Measurements from ENCODE around the gene KRT7.

Gene KRT7

DNA sequence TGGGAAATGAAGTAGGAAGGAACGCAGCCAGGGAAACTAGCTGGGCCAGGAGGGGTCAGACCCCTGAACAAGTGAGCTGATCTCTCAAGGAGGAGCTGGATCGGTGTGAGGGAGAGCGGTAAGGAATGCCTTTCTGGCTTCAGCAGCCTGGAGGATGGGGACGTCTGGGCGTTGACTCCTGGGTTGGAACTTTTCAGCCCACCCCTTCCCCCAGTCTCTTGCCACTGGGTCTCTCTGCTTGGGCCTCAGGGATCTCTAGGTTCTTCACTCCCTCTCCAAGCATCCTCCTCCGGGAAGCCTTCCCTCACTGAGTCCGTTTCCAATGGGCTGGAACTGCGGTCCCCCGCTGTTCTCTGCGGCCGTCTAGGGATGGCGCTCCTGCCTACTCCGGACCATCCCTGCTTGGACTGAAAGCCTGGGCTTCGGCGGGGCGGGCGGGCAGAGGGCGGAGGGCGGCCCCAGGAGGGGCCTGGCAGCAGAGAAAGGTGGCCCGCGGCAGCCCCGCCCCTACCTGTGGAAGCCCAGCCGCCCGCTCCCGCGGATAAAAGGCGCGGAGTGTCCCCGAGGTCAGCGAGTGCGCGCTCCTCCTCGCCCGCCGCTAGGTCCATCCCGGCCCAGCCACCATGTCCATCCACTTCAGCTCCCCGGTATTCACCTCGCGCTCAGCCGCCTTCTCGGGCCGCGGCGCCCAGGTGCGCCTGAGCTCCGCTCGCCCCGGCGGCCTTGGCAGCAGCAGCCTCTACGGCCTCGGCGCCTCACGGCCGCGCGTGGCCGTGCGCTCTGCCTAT is at the start of gene KRT7:
TSS of gene KRT7 (plus strand) at position 570 of the 788 bp plus-strand sequence. CDS start at position 624, 54 bp downstream.
- DNase-seq, result no peak

DNA sequence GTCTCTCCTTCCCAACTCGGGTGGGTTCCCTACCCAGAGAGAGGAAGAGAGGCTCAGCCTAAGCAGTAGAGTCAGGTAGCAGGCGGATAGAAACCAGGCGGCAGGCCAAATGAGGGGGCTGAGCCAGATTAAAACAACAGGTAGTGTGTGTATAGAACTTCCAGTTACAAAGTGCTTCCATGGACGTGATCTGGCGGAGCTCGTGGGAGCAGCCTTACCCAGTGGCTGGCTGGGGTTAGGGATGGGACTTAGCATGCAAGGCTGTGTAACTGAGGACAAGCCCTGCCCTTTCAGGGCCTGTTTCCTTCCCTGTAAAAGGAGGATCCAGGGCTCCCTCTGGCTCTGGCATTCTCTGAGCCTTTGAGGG is 49.5 kb upstream of the KRT7 start:
- no peak for DNase-seq

DNA sequence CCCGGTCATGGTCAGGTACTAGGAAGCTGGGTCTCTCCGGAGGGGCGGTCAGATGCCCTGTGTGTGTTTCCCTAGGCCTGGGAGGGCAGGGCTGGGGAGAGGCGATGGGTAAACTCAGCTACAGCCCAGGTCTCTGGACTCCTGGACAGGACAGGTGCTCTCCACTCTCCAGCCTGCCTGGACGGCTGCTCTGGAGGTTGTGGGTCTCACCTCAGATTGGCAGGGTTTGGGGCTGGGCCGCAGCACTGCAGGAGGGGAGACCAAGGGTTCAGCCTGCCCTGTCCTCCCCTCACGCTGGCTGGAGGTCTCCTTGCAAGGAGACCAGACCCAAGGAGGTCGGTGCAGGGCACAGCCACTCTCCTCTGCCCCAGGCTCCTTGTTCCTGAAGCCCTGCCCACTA is 49.1 kb upstream of the KRT7 start:
- DNase-seq, result no peak

DNA sequence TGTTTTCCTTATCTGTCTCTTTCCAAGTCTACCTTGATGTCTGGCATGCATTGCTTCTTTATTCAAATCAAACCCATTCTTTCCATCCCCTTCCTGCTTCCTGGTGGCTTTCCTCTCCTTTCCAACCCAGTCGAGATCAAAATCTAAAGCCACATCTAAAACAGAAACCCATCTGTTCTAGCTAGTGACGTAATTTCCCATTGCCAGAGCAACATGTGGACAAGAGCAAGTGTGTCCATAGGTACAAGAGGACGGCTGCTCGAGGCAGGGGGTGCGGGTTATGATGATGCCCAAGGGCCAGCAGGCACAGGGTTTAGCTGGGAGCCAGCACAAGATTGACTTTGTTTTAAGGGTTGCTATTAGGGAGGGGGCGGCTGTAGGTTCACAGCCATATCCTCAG is 48.2 kb upstream of the KRT7 start:
- no peak for DNase-seq

DNA sequence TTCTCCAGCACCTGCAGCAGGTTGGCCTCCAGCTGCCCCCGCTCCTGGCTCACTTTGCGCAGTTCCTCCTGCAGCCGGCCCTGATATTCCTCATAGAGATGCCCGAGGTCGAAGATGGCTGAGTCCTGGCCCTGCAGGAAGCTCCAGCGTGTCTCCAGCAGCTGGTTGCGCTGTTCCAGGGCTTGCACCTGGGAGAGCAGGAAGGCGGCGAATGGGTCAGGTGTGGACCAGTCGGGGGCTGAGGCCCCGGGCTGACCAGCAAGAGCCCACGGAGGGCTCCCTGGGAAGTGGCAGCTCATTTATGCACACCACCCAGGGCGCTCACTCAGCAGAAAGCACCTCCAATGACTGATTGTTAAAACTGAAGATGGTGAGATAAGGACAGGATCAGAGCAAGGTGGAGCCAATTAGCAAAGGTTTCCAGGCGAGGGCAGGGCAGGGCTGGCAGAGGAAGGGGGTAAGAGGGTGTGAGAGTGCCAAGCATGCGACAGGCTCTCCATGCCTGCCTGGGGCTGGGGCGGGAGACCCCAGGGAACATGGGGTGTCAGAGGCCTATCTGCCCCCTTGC is 47.6 kb upstream of the KRT7 start:
- no peak for DNase-seq

DNA sequence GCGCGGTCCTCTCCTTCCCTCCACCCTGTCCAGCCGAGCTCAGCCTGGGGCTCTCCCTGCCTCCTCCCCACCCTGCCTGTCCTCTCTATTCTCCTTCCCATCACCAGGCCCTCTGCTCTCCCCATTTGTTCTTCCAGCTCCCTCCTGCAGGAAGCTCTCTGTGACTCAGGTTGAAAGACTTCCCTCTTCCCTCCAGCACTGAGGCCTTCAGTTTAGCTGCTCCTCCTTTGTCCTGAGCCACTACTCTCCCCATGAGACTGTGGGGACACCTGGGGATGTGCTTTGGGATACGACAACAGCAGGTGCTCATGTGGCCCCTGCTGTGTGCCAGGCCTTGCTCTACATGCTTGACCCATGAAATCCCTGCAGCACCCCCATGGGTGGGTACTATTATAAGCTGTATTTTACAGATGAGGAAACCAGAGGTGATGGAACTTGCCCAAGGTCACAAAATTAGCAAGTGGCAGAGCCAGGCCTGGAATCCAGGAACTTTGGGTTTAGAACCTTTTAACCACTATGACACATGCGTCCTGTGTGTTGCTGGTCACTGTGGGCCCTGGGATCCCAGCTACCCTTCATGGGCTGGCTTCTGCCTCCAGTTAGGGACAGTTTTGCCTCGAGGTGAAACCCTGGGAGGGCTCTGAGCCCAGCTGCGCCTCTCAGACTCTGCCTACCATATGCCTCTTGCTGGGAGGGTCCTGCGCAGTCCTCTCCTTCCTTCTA is 46.8 kb upstream of the KRT7 start:
- peak; percentile 61 for DNase-seq

DNA sequence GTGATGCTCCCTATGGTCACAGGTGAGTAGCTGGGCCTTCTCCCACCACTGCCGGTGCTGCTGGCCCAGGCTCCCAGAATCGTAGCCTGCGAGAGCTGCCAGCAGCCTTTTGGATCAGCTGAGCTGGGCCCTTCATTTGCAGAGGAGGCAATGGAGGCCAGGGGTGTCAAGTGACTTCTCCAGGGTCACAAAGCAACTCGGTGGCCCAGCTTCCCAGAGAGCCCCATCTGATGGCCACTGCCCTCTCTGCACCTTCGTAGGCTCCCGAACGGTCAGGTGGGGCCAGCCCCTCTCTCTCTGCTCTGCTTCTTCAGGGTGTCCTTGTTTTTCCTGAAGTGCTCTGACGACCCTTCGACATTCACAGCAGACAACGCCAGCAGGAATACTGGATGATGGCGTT is 45.8 kb upstream of the KRT7 start:
- no peak for DNase-seq

DNA sequence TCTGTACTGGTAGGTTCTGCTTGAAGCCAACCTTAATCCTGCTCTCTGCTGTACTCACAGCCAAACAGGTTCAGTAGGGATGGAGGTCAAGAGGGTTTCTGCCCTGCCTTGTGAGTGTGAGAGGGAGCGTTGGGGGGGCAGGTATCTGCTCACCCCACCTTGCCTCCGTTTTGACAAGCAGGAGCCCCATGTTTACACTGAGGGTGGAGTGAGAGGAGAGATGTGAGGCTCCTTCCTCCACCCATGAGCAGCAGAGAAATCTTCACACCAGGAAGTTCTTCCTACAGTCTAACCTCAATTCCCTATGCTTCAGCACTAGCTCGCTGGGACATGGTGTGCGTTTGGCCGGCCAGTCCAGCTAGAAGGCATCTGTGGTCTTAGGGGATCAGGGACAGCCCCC is 45.4 kb upstream of the KRT7 start:
- no peak for DNase-seq

DNA sequence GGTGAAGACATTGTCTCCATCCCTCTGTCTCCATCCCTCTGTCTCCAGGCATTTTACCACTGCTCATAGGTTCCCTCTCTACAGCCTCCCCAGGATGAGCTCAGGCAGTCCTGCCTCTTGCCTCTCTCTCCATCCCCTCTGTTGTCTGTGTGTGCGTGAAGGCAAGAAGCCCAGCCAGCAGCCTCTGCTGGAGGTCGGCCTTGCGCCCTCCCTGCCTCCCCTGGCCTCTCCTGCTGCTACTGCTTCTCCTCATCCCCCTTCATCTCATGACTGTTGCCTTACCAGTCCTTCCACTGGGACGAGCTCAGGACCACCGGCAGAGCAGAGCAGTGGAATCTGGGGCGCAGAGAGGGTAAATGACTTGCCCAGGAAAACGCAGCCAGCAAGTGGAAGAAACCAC is 44.4 kb upstream of the KRT7 start:
- DNase-seq, result no peak

DNA sequence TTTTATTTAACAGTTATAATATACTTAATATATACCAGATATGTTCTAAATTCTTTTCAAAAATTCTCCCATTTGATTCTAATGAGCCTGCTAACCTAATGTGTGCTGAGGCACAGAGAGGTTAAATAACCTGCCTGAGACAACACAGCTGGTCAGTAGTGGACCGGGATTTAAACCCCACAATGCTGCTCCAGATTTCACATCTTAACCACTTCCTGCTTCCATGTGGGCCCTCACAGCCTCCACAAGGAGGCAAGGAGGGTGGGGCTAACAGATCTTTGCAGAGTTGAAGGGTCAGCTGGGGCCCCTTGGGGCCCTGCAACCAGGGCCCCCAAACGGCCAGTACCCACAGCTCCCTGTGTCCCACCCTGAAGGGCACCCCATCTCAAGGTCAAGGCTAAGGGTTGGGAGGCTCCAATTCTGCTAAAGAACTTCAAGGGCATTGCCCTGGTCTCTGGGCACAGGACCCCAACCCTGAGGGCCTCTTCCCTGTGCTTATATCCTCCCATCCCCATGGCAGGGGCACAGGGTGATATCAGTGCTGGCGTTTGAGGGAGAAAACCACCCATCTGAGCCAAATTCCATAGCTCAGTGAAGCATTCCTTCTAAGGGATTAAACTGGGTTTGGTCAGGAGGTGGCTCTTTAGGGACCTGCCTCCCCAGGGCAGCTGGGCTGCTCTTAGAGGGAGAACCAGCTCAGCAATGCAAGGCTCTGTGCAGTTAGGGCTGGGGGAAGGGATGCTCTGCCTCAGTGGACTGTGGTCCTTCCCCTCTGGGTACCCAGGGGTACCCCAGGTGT is 43.5 kb upstream of the KRT7 start:
- DNase-seq, result no peak

DNA sequence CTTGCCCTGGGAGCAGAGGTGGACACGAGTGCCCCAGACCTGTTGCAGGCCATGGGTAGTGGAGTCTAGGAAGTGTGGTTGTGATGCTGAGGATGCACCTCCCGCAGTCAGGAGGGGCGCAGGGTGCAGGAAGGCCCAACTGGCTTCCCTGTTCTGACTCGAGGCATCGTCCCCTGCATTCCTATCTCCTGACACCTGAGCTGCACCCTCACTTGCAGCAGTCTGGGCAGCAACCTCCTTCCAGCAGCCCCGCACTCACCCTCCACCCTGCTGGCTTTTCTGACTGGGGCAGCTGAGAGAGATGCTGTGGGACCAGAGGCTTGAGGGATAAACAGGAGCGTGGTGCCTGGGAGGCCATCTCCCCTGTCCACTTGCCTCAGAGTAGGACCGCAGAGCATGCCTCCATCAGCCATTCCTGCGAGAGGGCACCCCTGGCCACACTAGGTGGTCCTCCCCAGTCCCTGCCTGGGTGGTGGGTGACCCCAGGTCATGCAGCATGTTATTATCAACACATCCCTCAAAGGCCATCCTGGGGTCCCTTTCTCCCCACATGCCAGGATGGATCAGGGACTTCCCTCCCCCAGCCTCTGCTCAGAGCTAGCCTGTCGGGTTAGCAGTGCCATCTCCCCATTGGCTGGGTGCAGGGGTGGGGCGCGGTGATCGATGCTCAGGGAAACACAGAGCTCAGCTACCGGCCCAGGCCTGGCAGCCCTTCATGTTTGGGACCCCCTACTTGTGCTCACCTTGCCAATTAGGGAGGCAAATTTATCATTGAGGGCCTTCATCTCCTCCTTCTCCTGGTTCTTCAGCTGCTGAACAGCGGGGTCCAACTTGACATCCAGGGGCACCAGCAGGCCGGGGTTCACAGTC is 41.9 kb upstream of the KRT7 start:
- no peak for DNase-seq

DNA sequence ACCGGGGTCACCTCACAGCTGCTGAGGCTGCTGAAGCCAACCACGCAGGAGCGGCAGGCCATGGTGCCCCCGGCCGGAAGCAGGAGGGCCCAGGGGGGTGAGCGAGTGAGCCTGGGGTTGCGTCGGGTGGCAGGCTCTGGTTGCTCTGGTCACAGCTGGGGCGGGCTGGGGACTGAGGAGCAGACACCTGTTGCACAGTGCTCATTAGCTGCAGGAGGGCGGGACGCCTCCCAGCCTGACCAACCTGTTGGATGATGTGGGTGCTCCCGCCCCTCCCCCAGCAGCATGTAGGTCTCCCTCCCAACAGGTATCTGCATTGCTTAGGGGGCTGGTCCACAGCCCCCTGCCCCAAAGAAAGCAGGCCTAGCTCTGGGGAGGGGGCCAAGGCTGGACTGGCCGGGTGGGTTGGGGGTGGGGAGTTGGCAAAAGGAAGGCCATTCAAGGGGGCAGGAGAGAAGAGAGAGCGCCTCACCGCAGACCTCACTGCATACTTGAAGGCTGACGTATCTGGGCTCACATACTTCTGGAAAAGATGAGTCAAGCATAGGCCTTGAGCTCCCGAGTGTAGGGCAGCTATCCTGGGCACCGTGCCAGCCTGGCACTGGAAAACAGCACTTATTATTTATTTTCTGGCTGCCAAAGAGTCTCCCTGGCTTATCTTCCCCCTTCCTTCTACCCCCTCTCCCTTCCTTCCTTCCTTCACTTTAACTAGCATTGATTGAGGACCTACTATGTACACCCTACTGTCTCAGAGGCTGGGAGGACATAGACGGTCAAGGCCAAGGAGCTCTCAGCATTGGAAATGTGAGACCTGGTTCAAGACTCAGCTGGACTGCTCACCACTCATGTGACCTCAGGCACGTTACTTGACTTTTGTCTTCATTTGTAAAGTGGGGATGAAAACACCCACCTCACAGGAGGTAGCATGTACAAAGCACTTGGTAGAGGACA is 40.9 kb upstream of the KRT7 start, which contains the start of gene KRT80:
TSS of gene KRT80 (minus strand) at position 174 of the 951 bp plus-strand sequence. CDS start at position 62, 112 bp downstream.
- peak; percentile 98 for DNase-seq

DNA sequence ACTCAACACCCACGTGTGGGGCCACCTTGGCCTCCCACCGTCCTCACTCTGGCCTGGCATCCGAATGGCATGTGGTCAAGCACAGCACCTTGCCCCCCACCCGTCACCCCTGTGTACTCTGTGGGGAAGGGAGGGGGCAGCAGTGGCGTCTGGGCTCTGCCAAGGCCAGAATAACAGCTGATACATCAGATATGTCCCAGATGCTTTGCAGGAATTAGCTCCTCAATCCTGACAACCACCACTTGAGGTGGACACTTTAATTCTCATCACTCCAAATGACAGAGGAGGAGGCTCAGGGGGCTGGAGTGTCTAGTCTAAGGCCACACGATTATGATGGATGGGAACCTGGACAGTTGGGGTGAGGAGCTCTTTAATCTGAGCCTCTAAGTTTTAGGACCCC is 39.5 kb upstream of the KRT7 start:
- no peak for DNase-seq

DNA sequence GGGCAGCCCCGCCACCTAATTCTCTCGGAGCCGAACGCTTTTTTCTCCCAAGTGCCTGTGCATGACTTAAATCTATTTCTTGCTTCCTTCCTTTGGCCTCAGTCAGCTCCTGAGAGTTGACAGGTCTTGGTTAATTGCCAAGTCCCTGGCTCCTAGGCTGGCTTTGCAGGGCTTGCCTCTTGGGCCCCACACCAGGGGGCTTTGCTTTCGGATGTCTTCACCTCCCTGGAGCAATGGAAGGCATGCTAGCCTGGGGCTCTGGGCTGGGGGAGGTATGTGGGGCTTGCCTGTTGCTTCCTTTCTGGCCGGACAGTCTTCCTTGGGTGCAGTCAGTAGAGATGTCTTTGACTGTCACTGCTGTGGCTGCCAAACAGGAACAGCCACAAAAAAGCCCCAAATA is 39.1 kb upstream of the KRT7 start:
- no peak for DNase-seq

DNA sequence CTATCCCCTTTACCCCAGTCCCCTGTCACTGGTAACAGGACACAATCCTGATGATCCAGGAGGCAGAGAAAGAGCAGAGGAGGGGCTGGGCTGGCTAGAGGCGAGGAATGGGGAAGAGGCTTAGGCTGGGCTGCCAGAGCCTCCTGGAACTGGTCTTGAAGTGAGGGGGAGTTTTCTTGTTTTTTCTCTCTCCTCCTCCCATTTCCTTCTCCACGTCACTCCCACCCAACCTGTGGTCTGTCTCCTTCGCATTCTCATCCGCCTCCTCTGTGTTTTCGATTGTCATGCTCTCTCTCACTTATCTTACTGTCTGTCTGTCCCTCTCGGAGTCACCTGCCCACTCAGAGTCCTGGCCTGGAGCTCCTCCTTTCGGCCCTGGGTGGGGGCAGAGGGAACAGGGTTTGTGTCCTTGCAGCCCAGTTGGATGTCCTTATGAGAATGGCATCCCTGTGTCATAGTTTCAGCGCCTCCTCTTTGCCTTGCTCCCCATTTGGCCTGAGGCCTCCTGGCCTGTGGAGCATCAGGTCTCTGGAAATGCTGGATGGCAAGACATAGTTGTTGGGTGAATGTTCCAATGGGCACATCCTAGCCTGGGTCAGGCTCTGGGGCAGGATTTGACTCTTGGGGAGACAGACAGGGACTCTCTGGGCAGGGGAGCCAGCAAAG is 37.8 kb upstream of the KRT7 start:
- no peak for DNase-seq

DNA sequence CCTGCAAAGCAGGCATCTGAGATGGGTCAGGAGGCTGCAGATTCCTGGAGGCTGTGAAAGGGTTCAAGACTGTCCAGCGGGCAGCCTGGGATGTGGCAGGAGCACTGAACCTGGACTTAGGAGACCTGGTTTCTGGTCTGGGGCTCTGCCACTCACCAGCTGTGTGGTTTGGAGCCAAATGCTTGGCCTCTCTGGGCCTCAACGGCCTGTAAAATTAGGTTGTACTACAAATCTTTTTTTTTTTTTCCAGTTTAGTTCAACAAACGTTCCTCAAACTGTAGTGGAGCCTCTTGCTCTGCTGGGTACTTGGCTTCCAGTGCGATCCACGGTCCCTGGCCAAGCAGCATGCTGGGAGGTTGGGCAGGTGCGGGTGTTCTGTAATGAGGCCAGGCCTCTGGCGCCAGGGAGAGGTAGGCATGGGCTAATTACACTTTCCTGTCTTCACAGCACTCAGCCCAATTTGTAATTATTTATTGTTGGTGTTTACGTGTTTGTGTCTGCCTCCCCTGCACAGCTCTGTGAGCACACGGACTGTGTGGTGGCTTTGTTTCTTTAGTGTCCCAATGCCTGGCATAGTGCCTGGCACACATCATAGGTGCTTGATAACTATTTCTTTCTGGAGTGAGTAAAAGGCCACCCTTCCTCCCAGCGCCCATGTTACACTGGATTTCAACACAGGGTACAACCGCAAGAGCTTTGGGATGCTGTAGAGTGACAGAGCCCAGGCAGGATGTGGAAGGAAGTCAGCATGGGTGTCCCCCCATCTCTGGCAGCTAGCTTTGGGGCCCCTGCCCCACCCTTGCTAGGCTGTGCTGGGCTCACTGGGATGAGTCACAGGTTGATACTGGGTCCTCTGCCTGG is 35.4 kb upstream of the KRT7 start:
- no peak for DNase-seq

DNA sequence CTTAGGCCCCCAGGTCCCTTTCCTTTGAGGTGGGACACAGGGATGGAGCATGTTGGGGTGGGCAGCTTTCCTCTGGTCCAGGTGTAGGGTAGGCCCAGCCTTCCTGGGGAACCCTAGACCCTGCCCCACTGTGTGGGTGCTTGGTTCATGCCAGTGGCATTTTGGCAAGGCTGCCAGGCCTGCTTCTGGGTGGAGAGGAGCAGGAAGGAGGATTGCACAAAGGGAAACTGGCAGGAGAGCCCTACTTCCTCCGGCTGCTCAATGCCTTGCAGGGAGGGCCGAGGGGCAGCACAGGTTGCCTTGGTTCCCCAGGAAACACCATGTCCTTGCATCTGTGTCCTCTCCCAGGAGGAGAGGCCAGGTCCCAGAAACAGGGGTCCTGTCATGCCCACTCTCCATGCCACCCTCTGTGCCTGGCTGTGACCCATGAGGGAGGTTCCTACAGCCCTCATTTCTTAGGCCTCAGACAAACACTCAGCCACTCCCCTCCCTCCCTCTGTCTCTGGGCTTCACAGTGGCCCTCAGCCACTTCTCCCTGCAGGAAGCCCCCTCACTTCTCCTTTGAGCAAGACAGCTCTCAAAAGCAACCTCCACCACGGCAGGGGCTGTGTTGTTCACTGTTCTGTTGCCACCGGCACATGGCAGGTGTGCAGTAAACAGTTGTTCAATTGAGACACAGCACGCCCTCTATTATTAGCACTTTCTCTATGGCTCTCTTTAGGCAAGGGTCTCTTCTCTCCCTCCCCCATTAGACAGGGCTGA is 34.4 kb upstream of the KRT7 start:
- no peak for DNase-seq

DNA sequence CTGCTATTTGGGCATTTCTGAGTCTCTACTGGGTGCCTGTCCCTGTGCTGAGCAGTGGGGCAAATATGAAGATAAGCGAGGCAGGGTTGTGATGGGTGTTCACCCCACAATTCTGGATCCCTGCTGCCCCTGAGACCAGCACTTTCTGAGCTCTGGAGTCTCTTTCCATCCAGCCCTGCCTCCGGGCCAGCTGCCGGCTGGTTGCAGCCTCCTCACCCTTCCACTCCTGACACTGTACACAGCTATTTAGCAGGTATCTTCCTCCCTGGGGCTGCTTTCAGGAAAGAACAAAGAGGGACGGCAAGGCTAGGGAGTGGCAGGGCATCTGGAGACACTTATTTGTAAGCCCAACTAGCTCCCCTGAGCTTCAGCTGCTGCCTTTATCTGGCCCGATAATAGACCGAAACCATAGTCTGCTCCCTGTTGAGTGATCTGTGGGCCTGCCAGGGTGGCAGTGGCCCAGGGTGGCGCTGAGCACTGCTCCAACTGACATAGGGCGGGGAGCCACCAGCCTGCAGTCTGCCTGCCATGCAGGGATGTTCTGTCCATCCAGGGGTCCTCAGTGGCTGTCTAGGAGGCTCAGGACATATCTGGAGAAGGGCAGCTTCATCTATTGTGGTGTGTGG is 33.6 kb upstream of the KRT7 start:
- DNase-seq, result no peak

All from amniotic stem cell (primary cell).